Stomach smooth muscle (tissue), 2 donors: Measurements from ENCODE around the gene SERHL2.
"Not testable (repeated sequence)": the region's sequence is repeated elsewhere in the genome, so short reads cannot be mapped to it uniquely, and the experiment has no call there.

Experiments
- H3K27ac ChIP-seq: one replicate; pipeline ENCODE4 v1.7.0; 2013; ENCODE audit warnings: mild to moderate bottlenecking, low read length, inconsistent platforms
- H3K27me3 ChIP-seq, 2 donors: one replicate each; pipeline ENCODE4 v1.7.0; 2013; ENCODE audit warnings: low read length in 2 of 2; ENCODE audit not compliant: insufficient read depth in 2 of 2, control insufficient read depth in 1 of 2
- H3K36me3 ChIP-seq, 2 donors: one replicate each; pipeline ENCODE4 v1.7.0; 2013; ENCODE audit warnings: low read length in 2 of 2; ENCODE audit not compliant: control insufficient read depth in 2 of 2, insufficient read depth in 2 of 2
- H3K4me1 ChIP-seq: one replicate; pipeline ENCODE4 v1.7.0; 2013; ENCODE audit warnings: low read length; ENCODE audit not compliant: control insufficient read depth, insufficient read depth
- H3K4me3 ChIP-seq, 2 donors: one replicate each; pipeline ENCODE4 v1.7.0; 2013; ENCODE audit warnings: low read length in 2 of 2
- H3K9ac ChIP-seq, 2 donors: one replicate each; pipeline ENCODE4 v1.7.0; 2013; ENCODE audit warnings: low read length in 2 of 2, mild to moderate bottlenecking in 1 of 2
- H3K9me3 ChIP-seq, 2 donors: one replicate each; pipeline ENCODE4 v1.7.0; 2013; ENCODE audit warnings: low read length in 2 of 2; ENCODE audit not compliant: control insufficient read depth in 2 of 2
- donor health status: healthy.
- donor health status: Pancreatic carcinoma.

Gene SERHL2

DNA sequence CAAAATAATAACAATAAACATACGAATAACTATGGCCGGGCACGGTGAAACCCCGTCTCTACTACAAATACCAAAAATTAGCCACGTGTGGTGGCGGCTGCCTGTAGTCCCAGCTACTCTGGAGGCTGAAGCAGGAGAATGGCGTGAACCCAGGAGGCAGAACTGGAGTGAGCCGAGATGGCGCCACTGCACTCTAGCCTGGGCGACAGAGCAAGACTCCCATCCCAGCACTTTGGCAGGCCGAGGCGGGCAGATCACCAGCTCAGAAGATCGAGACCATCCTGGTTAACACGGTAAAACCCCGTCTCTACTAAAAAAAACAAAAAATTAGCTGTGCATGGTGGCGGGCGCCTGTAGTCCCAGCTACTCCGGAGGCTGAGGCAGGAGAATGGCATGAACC, 17.1 kb upstream of the SERHL2 start:
- H3K36me3 ChIP-seq, H3K27me3 ChIP-seq, H3K9me3 ChIP-seq, H3K27ac ChIP-seq, H3K9ac ChIP-seq, H3K4me1 ChIP-seq, H3K4me3 ChIP-seq: not testable (repeated sequence)

DNA sequence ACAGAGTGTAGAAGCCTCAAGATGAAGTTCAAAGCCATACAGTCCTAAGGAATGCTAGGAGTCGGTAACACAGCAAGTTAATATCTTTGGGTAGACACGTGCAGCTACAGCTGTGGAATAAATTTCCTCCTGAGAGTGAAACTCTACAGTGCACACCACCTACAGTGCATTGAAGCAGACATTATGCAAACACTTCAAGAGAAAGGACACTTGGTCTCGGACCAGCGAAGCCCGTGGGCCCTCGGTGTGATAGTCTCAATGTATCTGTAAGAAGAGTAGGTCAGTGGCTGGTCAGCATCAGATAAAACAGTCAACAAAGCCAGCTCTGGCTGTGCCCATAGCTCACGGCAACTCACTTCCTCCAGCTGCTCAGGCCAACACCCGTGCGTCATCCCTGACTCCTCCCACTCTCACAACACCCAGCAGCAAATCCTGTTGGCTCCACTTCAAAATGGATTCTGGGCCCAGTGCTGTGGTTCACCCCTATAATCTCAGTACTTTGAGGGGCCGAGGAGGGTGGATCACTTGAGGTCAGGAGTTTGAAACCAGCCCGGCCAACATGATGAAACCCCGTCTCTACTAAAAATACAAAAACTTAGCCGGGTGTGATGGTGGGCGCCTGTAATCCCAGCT, 16.4 kb upstream of the SERHL2 start:
- not testable (repeated sequence) for H3K4me3 ChIP-seq, H3K9me3 ChIP-seq, H3K9ac ChIP-seq, H3K27ac ChIP-seq, H3K36me3 ChIP-seq, H3K27me3 ChIP-seq, H3K4me1 ChIP-seq

DNA sequence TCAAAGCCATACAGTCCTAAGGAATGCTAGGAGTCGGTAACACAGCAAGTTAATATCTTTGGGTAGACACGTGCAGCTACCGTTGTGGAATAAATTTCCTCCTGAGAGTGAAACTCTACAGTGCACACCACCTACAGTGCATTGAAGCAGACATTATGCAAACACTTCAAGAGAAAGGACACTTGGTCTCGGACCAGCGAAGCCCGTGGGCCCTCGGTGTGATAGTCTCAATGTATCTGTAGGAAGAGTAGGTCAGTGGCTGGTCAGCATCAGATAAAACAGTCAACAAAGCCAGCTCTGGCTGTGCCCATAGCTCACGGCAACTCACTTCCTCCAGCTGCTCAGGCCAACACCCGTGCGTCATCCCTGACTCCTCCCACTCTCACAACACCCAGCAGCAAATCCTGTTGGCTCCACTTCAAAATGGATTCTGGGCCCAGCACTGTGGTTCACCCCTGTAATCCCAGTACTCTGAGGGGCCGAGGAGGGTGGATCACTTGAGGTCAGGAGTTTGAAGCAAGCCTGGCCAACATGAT, 14.5 kb upstream of the SERHL2 start:
- not testable (repeated sequence) for H3K4me3 ChIP-seq, H3K9ac ChIP-seq, H3K27ac ChIP-seq, H3K36me3 ChIP-seq, H3K4me1 ChIP-seq, H3K27me3 ChIP-seq, H3K9me3 ChIP-seq

DNA sequence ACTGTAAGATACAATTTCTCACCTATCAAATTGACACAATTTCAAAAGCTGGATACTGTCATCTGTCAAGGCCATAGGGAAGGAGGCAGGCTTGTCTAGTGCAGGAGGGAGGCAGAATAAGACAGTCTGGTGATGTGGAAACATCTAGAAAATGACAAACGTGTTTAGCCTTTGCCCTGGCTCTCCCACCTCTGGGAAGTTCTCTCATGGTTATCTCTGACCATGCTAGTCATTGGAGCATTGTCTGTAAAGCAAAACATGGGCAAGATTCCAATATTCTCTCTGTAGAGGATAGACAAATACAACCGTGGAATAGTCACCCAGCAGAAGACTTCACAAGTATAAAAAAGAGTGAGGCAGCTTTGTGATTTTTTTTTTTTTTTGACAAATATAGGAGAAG, 9.1 kb upstream of the SERHL2 start:
- Histone ChIP-seq H3K9me3 (no peaks in the 10 kb centered on the region), H3K4me3 (no peak overlapping the region), H3K4me1 (no peaks in the 10 kb centered on the region), H3K36me3 (no peaks in the 10 kb centered on the region), H3K9ac (no peak overlapping the region), H3K27ac (no peak overlapping the region), H3K27me3 (peaks cover 0 to 6% of the 10 kb centered on the region in 2 donors)

- Histone ChIP-seq H3K9ac (no peak overlapping the region), H3K27me3 (peaks cover 0 to 11% of the 10 kb centered on the region in 2 donors), H3K9me3 (no peaks in the 10 kb centered on the region), H3K4me1 (no peaks in the 10 kb centered on the region), H3K27ac (no peak overlapping the region), H3K36me3 (no peaks in the 10 kb centered on the region), H3K4me3 (no peak overlapping the region)
Measured at GRCh38 chr22:42547562-42547961, 6.2 kb upstream of the SERHL2 start.

DNA sequence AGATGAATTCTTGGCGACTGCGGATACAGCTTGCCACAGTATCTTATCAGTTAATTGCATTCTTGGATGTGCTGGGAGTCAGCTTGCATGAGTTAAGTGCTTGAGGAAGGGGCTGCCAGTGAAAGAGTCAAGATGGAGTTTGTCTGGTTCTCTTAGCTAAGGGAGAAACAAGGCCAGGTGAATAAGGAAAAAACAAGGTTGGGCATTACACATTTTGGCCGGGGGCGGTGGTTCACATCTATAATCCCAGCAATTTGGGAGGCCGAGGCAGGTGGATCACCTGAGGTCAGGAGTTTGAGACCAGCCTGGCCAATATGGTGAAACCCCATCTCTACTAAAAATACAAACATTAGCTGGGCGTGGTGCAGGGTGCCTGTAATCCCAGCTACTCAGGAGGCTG, 5.6 kb upstream of the SERHL2 start:
- H3K27me3 ChIP-seq, result peaks cover 0 to 11% of the 10 kb centered on the region in 2 donors
- not testable (repeated sequence) for H3K27ac ChIP-seq, H3K36me3 ChIP-seq, H3K9ac ChIP-seq, H3K9me3 ChIP-seq, H3K4me3 ChIP-seq, H3K4me1 ChIP-seq

DNA sequence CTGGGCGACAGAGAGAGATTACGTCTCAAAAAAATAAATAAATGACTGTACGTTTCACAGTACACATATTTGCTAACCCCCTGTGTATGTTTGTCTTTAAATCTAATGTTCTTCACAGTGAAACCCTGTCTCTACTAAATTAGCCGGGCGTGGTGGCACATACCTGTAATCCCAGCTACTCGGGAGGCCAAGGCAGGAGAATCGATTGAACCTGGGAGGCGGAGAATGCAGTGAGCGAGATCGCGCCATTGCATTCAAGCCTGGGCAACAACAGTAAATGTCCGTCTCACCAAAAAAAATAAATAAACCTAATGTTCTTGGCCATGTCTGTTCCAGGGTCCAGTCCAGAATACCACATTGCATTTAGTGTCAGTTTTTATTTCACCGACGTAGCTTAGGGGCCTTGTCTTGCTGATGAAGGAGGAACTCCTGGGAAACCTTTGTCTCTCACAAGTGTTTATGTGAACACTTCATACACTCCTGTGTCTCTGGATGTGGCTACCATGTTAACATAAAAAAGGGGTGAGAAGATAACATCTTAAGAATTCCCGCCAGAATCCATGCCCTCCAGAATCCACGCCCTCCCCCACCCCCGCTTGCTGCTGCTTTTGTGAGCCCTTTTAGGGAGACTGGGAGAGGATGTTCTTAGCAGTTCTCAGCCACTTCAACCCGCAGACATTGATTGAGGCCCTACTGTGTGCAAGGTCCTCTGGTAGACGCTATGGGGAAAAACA, 5.0 kb upstream of the SERHL2 start:
- H3K27ac ChIP-seq, result no peak overlapping the region
- peaks cover 0 to 11% of the 10 kb centered on the region in 2 donors for H3K27me3 ChIP-seq
- H3K9me3 ChIP-seq, result no peaks in the 10 kb centered on the region
- H3K36me3 ChIP-seq, result no peaks in the 10 kb centered on the region
- peaks cover 8% of the 10 kb centered on the region for H3K4me1 ChIP-seq
- H3K9ac ChIP-seq, result no peak overlapping the region
- no peak overlapping the region for H3K4me3 ChIP-seq

DNA sequence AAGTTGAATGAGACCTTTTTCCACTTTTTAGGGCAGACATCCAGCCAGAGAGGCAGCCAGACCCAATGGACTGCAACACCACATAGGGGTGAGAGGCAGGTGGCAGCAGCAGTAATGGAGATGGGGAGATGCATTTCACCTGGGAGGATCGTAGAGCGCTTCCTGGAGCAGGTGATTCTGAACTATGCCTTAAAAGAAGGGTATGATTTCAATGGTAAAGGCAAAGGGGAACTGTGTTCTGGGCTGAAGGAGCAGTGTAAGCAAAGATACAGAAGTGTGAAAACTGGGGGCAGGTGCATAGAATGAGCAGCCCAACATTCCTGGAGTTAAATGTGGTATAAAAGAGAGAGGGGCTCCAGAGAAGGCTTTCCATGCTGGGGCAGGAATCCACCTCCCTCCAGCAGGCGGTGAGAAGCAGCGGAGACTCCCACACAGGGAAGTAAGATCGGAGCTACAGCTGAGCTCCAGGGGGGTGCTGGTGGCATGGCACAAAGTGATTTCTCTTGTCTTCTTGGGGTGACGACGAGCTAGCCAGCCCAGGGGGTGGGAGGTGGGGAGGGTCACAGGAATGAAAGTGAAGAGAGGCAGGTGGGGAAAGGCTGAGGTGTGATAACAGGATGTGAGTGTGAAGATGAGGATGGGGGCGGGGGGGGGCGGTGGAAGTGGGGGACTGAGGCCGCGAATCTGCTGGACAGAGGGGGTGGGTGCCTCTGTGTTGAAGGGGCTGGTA, 4.3 kb upstream of the SERHL2 start:
- peaks cover 0 to 11% of the 10 kb centered on the region in 2 donors for H3K27me3 ChIP-seq

DNA sequence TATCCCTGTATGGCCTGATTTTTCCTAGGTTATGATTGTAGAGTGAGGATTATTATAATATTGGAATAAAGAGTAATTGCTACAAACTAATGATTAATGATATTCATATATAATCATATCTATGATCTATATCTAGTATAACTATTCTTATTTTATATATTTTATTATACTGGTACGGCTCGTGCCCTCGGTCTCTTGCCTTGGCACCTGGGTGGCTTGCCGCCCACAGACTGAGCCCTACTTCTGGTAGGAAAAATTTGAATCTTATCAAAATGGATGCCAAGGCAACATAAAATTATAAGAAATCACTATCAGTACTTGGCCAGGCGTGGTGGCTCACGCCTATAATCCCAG, 1.5 kb upstream of the SERHL2 start:
- H3K27ac ChIP-seq, H3K4me3 ChIP-seq, H3K9me3 ChIP-seq, H3K9ac ChIP-seq, H3K36me3 ChIP-seq: not testable (repeated sequence)
- H3K4me1 ChIP-seq, result peaks cover 15% of the 10 kb centered on the region
- H3K27me3 ChIP-seq, result peaks cover 0 to 11% of the 10 kb centered on the region in 2 donors

More for the DNA sequence above, 4.3 kb upstream of the SERHL2 start:
- no peak overlapping the region for H3K4me3 ChIP-seq
- H3K27ac ChIP-seq, result no peak overlapping the region
- no peaks in the 10 kb centered on the region for H3K36me3 ChIP-seq
- no peak overlapping the region for H3K9ac ChIP-seq
- H3K9me3 ChIP-seq, result no peaks in the 10 kb centered on the region
- peaks cover 15% of the 10 kb centered on the region for H3K4me1 ChIP-seq

GRCh38 chr22:42560381-42560780, 6.6 kb downstream of the SERHL2 start:
- Histone ChIP-seq H3K9me3 (no peaks in the 10 kb centered on the region), H3K27ac (no peak overlapping the region), H3K27me3 (no peaks in the 10 kb centered on the region), H3K4me3 (no peak overlapping the region), H3K4me1 (peaks cover 2% of the 10 kb centered on the region), H3K9ac (no peak overlapping the region), H3K36me3 (no peaks in the 10 kb centered on the region)

DNA sequence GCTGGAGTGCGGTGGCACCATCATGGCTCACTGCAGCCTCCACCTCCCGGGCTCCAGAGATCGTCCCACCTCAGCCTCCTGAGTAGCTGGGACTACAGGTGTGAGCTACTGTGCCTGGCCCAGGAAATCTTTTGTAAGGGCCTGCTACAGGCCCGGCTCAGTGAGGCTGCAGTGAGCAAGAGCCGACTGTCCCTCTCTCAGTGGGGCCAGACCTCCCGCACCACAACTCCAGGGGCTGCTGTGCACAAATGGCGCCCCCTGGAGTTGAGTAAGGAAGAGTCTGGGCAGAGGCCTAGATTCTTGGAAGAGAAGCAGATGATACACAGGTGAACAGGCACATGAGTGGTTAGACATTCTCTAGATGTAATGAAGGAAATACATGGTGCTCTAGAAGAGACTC, 7.0 kb downstream of the SERHL2 start:
- Histone ChIP-seq H3K36me3 (peaks cover 0 to under 1% of the 10 kb centered on the region in 2 donors), H3K4me1 (peaks cover 2% of the 10 kb centered on the region), H3K27me3 (no peaks in the 10 kb centered on the region), H3K9me3 (no peaks in the 10 kb centered on the region), H3K4me3 (no peak overlapping the region), H3K9ac (no peak overlapping the region), H3K27ac (no peak overlapping the region)
